ENCODE data around the gene MAB21L3.

DNA sequence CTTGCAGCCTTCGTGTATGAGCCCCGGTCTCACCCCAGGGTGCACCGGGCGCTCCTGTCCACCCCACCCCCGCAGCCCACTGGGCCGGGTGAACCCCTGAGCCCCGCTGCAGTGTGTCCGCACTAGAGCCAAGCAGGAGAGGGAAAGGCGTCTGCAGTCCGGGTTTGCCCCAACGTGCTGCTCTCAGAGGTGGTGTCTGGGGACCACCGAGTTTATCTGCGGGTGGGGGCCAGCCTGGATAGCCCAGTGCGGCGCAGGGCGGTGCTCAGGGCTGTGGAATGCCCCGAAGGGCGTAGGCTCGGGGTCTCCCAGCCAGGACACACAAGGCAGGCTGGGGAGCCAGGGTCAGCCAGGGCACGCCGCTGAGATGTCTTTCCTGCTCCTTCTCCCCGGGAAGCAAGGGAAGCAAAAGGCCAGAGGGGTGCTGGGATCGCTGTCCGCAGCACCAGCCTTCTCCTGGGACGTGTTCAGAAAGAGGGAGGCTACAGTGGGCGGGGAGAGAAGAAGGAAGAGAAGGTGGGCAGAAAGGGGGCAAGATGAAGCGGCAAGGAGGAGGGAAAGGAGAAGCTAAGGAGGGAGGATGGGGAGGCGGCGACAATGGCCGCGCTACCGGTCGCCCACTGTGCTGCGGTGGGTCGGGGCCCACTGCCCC, 56.6 kb downstream of the MAB21L3 start:
- TF ChIP-seq CTCF (IDR thresholded peaks at IDR 0.05) (no peak), POLR2AphosphoS5 (IDR thresholded peaks at IDR 0.05) (no peak)

Measured in esophagus muscularis mucosa (tissue), 3 donors.